Thyroid gland (tissue), 4 donors: ENCODE data around the gene KLC3. TPM values are rescaled to one million over a fixed set of nuclear protein-coding genes. Genes with fewer than 3 reads are reported as not detected.

ENCODE experiments used
- DNase-seq, 2 donors: peaks; one replicate each; pipeline ENCODE4 v3.0.0-alpha.2; 2019
- H3K27ac ChIP-seq, 3 donors: fragments of 200-600 bp; sonication (generic); 1 replicate in 2 of 3; 2 replicates in 1 of 3; pipeline ENCODE4 v1.5.1; 2016 to 2019; ENCODE audit warnings: mild to moderate bottlenecking in 1 of 3, moderate library complexity in 1 of 3
- H3K27me3 ChIP-seq: fragments of 200-600 bp; sonication (generic); one replicate; pipeline ENCODE4 v1.5.1; 2019
- H3K36me3 ChIP-seq, 2 donors: fragments of 200-600 bp; sonication (generic); one replicate each; pipeline ENCODE4 v1.5.1; 2016 to 2019
- H3K4me1 ChIP-seq, 2 donors: fragments of 200-600 bp; sonication (generic); one replicate each; pipeline ENCODE4 v1.5.1; 2017 to 2019
- H3K4me3 ChIP-seq, 3 donors: fragments of 200-600 bp; sonication (generic); replicated peaks in 1 of 3; 1 replicate in 2 of 3; 2 replicates in 1 of 3; pipeline ENCODE4 v1.5.1; 2016; ENCODE audit warnings: mild to moderate bottlenecking in 1 of 3
- H3K9me3 ChIP-seq: fragments of 200-600 bp; sonication (generic); one replicate; pipeline ENCODE4 v1.5.1; 2017
- CTCF ChIP-seq, 6 experiments: fragments of 200-600 bp in 3 of 6; fragments of 450-650 bp in 3 of 6; sonication (generic) in 3 of 6; IDR thresholded peaks; one replicate each; pipeline ENCODE4 v1.5.1; 2016 to 2019; ENCODE audit warnings: antibody characterized with exemption in 6 of 6, mild to moderate bottlenecking in 2 of 6, inconsistent platforms in 1 of 6, moderate library complexity in 1 of 6
- POLR2A ChIP-seq, 2 donors: fragments of 450-650 bp; IDR thresholded peaks; one replicate each; pipeline ENCODE4 v1.6.1; 2017; ENCODE audit warnings: antibody characterized with exemption in 2 of 2, mild to moderate bottlenecking in 2 of 2, moderate library complexity in 1 of 2
- WGBS, 2 donors: methylation state at CpG; one replicate each; pipeline ENCODE4 v1.1.5; 2017; 5-methylcytosine and 5-hydroxymethylcytosine counted together
- intact Hi-C: fragments of 100-400 bp; cut with DNase I; formaldehyde crosslinking; loops from one replicate; pipeline ENCODE4 v1.15.1; 2023
- total RNA-seq, 4 donors: library from RNA; depleted of rRNA; stranded (reverse); fragments of >200 nt; gene quantifications; one replicate each; pipeline ENCODE4 v1.2.3, GENCODE V29; 2016

Gene KLC3
- total RNA-seq, 4 donors from 2014 or later = 0.45 to 1.2 (median 0.83) TPM

DNA sequence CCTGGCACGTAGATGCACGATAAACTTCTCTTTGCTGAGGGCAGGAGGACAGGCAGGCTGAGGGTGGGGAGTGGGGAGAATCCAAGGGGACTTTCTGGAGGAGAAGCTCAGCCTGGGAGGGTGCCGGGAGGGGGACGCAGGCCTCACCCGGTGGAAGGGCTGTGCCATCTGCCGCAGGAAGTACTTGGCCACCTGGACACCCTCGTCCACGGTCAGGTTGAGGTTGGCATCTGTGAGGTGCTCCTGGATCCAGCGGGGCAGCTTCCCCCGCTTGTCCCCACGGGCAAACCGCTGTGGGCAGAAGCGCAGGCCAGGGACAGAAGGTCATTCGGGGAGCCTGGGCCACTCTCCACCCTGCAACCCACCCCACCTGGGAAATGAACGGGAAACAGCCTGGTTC lies 11.5 kb downstream of the KLC3 start:
- no peaks in the 10 kb centered on the region for H3K4me1 ChIP-seq
- H3K36me3 ChIP-seq = peaks cover 3 to 6% of the 10 kb centered on the region in 2 donors
- intact Hi-C loops = no loop called here
- H3K9me3 ChIP-seq = no peaks in the 10 kb centered on the region
- WGBS, 2 donors = 95 to 98% methylated on average over 10 to 13 of the region's 15 CpGs
- no peak for DNase-seq
- TF ChIP-seq POLR2A (IDR thresholded peaks at IDR 0.05) (no peak), CTCF (IDR thresholded peaks at IDR 0.05) (no peak)
- no peak overlapping the region for H3K27ac ChIP-seq
- no peaks in the 10 kb centered on the region for H3K27me3 ChIP-seq
- no peak overlapping the region for H3K4me3 ChIP-seq

DNA sequence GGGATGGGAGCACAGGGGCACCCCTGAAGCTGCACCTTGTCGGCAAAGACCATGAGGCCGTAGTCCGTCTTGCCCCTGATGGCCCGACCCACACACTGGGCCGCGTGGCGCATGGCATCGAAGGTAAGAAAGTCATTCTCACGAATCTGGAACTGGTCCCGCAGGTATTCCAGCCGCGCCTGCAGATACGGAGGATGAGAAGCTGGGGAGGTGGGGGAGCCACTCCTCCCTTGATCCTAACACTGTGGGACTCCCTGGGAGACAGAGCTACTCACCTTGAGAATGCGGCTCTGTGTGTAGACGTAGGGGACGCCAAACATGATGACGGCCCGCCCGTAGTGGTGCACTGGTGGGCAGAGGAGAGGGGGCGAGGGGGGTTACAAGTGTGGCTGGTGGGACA lies 11.9 kb downstream of the KLC3 start:
- WGBS, 2 donors = 87 to 95% methylated on average over 14 of the region's 20 CpGs
- Histone ChIP-seq H3K27ac (no peak overlapping the region), H3K4me1 (no peaks in the 10 kb centered on the region), H3K36me3 (peaks cover 3 to 6% of the 10 kb centered on the region in 2 donors), H3K4me3 (no peak overlapping the region), H3K9me3 (no peaks in the 10 kb centered on the region), H3K27me3 (no peaks in the 10 kb centered on the region)
- intact Hi-C loops = no loop called here
- DNase-seq = no peak
- TF ChIP-seq CTCF (IDR thresholded peaks at IDR 0.05) = no peak

DNA sequence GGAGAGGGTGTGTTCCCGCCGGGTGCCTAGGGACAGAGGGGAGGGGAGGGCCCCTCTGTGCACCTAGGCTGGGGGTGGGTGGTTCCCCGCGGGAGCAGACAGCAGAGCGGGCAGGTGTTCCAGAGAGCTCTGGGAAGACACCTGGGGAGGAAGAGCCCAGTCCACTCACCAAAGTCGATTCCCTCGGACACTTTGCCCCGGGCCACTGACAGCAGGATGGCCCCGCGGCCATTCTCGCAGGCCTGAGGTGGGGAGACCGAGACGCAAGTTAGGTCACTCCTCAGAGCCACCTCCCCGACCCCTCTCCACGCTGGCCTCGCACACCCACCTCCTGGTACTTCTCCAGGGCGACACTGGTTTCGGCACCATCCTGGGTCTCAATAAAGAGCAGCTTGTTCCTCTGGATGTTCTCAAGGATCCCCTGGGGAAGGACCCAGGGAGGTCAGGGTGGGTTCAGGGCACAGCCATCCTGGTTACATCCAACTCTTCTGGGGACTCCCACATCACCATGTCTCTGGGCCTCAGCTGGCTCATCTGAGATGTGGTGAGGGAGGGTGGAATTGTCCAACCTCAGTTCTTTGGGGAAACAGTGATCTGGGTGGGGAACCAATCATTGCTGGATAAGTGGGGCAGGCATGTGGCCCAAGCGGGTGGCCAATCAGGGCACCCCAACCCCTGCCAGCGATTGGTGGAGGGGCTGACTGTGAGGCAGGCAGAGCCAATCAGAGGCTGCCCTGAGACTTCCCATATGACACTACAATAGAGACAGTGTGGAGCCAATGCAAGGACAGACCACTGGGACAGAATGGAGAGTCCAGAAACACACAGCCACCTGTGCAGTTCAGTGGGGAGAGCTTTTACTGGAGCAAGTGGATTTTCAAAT lies 12.6 kb downstream of the KLC3 start:
- 92 to 97% methylated on average over 13 to 18 of the region's 20 CpGs for WGBS, 2 donors
- Histone ChIP-seq H3K36me3 (peaks cover 3 to 6% of the 10 kb centered on the region in 2 donors), H3K27me3 (no peaks in the 10 kb centered on the region), H3K4me3 (no peak overlapping the region), H3K4me1 (no peaks in the 10 kb centered on the region), H3K27ac (no peak overlapping the region), H3K9me3 (no peaks in the 10 kb centered on the region)
- no peak for TF ChIP-seq CTCF (IDR thresholded peaks at IDR 0.05)
- TF ChIP-seq POLR2A (IDR thresholded peaks at IDR 0.05) = no peak
- intact Hi-C loops = no loop called here
- DNase-seq = no peak

GRCh38 chr19:45354241-45354842 lies 13.8 kb downstream of the KLC3 start:
- no peak for DNase-seq
- Histone ChIP-seq H3K4me1 (no peaks in the 10 kb centered on the region), H3K4me3 (no peak overlapping the region), H3K27ac (no peak overlapping the region), H3K36me3 (peaks cover 3 to 6% of the 10 kb centered on the region in 2 donors), H3K9me3 (no peaks in the 10 kb centered on the region), H3K27me3 (no peaks in the 10 kb centered on the region)
- TF ChIP-seq CTCF (IDR thresholded peaks at IDR 0.05) (no peak), POLR2A (IDR thresholded peaks at IDR 0.05) (no peak)
- 89 to 95% methylated on average over 9 to 11 of the region's 11 CpGs for WGBS, 2 donors
- intact Hi-C loops = no loop called here

GRCh38 chr19:45355402-45355801 lies 14.9 kb downstream of the KLC3 start:
- intact Hi-C loops = no loop called here
- no peak for TF ChIP-seq POLR2A (IDR thresholded peaks at IDR 0.05)
- no peak for TF ChIP-seq CTCF (IDR thresholded peaks at IDR 0.05)
- H3K4me3 ChIP-seq = no peak overlapping the region
- H3K9me3 ChIP-seq = no peaks in the 10 kb centered on the region
- H3K27ac ChIP-seq = no peak overlapping the region
- no peak for DNase-seq
- no peaks in the 10 kb centered on the region for H3K27me3 ChIP-seq
- 96 to 99% methylated on average over 9 of the region's 9 CpGs for WGBS, 2 donors
- H3K36me3 ChIP-seq = peaks cover 3 to 6% of the 10 kb centered on the region in 2 donors
- no peaks in the 10 kb centered on the region for H3K4me1 ChIP-seq
